A673 (cell line): ENCODE data around the gene VWA2. TPM values are rescaled to one million over a fixed set of nuclear protein-coding genes. Genes with fewer than 3 reads are reported as not detected.

Source experiments
- BruUV-seq: library from RNA; stranded (reverse); fragments of 400-500 nt; replicated peaks from 2 replicates; lab custom pipeline; 2021; lab: Mats Ljungman, UMichigan
- CTCF ChIA-PET: fragments of 300-600 bp; sonication (Branson Sonifier 250); formaldehyde crosslinking; loops from one replicate; lab custom pipeline; 2022; ENCODE audit warnings: antibody characterized with exemption; lab: Charles Lee
- POLR2A ChIA-PET: fragments of 300-600 bp; sonication (Branson Sonifier 250); formaldehyde crosslinking; loops from one replicate; lab custom pipeline; 2022; ENCODE audit warnings: antibody characterized with exemption; ENCODE audit not compliant: low non-redundant PET; lab: Charles Lee
- DNase-seq: peaks from one replicate; pipeline ENCODE4 v3.0.0-alpha.2; 2015; ENCODE audit warnings: low spot score
- H3K27ac ChIP-seq: fragments of 200-600 bp; sonication (generic); 2 replicates; pipeline ENCODE4 v1.5.1; 2016; ENCODE audit warnings: mixed run types, low read depth, mild to moderate bottlenecking, mixed read lengths, antibody characterized with exemption, low read length; ENCODE audit not compliant: poor library complexity, severe bottlenecking
- H3K27me3 ChIP-seq: fragments of 200-600 bp; sonication (generic); replicated peaks from 2 replicates; pipeline ENCODE4 v1.6.1; 2017; ENCODE audit warnings: mixed run types, low read depth, mild to moderate bottlenecking, mixed read lengths, antibody characterized with exemption, low read length; ENCODE audit not compliant: insufficient read depth, poor library complexity
- H3K36me3 ChIP-seq: fragments of 200-600 bp; sonication (generic); 2 replicates; pipeline ENCODE4 v1.6.1; 2016; ENCODE audit warnings: mixed run types, mild to moderate bottlenecking, mixed read lengths, antibody characterized with exemption, low read length; ENCODE audit not compliant: insufficient read depth, poor library complexity, severe bottlenecking
- H3K4me1 ChIP-seq: fragments of 200-600 bp; sonication (generic); 2 replicates; pipeline ENCODE4 v1.6.1; 2017; ENCODE audit warnings: mixed run types, mild to moderate bottlenecking, mixed read lengths, antibody characterized with exemption, low read length; ENCODE audit not compliant: insufficient read depth, poor library complexity, severe bottlenecking
- H3K4me3 ChIP-seq: fragments of 200-600 bp; sonication (generic); 2 replicates; pipeline ENCODE4 v1.5.1; 2016; ENCODE audit warnings: low read depth, mixed run types, mild to moderate bottlenecking, mixed read lengths, low read length; ENCODE audit not compliant: poor library complexity, severe bottlenecking
- H3K9me3 ChIP-seq: fragments of 200-600 bp; sonication (generic); 2 replicates; pipeline ENCODE4 v1.6.1; 2016; ENCODE audit warnings: mixed run types, low read depth, mild to moderate bottlenecking, mixed read lengths, antibody characterized with exemption, low read length; ENCODE audit not compliant: poor library complexity, severe bottlenecking
- CTCF ChIP-seq: fragments of 300-800, 200-600 bp; sonication (generic); conservative IDR thresholded peaks from 2 replicates; pipeline ENCODE4 v1.5.1; 2017; ENCODE audit warnings: low read depth, mild to moderate bottlenecking, antibody characterized with exemption, low read length, moderate library complexity, mixed read lengths
- EZH2 ChIP-seq: fragments of 200-600 bp; sonication (generic); IDR thresholded peaks from 2 replicates; pipeline ENCODE4 v1.6.1; 2017; ENCODE audit warnings: borderline replicate concordance, low read depth, mild to moderate bottlenecking, mixed read lengths, antibody characterized with exemption, low read length; ENCODE audit not compliant: poor library complexity, severe bottlenecking
- intact Hi-C: fragments of 100-400 bp; cut with micrococcal nuclease; formaldehyde crosslinking; loops from one replicate; pipeline ENCODE4 v1.10.0; 2022; ENCODE audit not compliant: unreplicated experiment
- total RNA-seq: library from RNA; stranded (reverse); gene quantifications from 2 replicates; pipeline ENCODE4 v1.2.3, GENCODE V29; 2021

Gene VWA2
- total RNA-seq, 1 experiment from 2014 or later: not detected

- TF ChIP-seq CTCF (no peak), EZH2 (no peak)
- H3K27me3 ChIP-seq: peaks cover 2% of the 10 kb centered on the region
- no peak for DNase-seq
- CTCF ChIA-PET: no interaction called here
- H3K36me3 ChIP-seq: no peaks in the 10 kb centered on the region
- H3K27ac ChIP-seq: no peak overlapping the region
- no peaks in the 10 kb centered on the region for H3K9me3 ChIP-seq
- BruUV-seq: no TSS peak
- intact Hi-C loops: no loop called here
- no peaks in the 10 kb centered on the region for H3K4me1 ChIP-seq
- POLR2A ChIA-PET: no interaction called here
- H3K4me3 ChIP-seq: no peak overlapping the region
Observed at GRCh38 chr10:114250716-114251115, 11.7 kb downstream of the VWA2 start.

- no peaks in the 10 kb centered on the region for H3K9me3 ChIP-seq
- ChIA-PET CTCF (no interaction called here), POLR2A (no interaction called here)
- intact Hi-C loops: no loop called here
- TF ChIP-seq EZH2: no peak
- no peaks in the 10 kb centered on the region for H3K36me3 ChIP-seq
- no TSS peak for BruUV-seq
- H3K4me3 ChIP-seq: no peak overlapping the region
- no peak overlapping the region for H3K27ac ChIP-seq
- H3K4me1 ChIP-seq: no peaks in the 10 kb centered on the region
- DNase-seq: no peak
- no peaks in the 10 kb centered on the region for H3K27me3 ChIP-seq
Observed at GRCh38 chr10:114252092-114252491, 13.0 kb downstream of the VWA2 start.

GRCh38 chr10:114252883-114253282, 13.8 kb downstream of the VWA2 start:
- Histone ChIP-seq H3K27ac (no peak overlapping the region), H3K27me3 (no peaks in the 10 kb centered on the region), H3K36me3 (no peaks in the 10 kb centered on the region), H3K4me1 (no peaks in the 10 kb centered on the region), H3K4me3 (no peak overlapping the region), H3K9me3 (no peaks in the 10 kb centered on the region)
- TF ChIP-seq EZH2: no peak
- TF ChIP-seq CTCF: no peak
- no peak for DNase-seq
- BruUV-seq: no TSS peak
- intact Hi-C loops: no loop called here
- POLR2A ChIA-PET: no interaction called here
- CTCF ChIA-PET: no interaction called here

- Histone ChIP-seq H3K9me3 (no peaks in the 10 kb centered on the region), H3K27me3 (no peaks in the 10 kb centered on the region), H3K4me1 (no peaks in the 10 kb centered on the region), H3K36me3 (no peaks in the 10 kb centered on the region), H3K27ac (no peak overlapping the region), H3K4me3 (no peak overlapping the region)
- intact Hi-C loops: no loop called here
- DNase-seq: no peak
- POLR2A ChIA-PET: no interaction called here
- BruUV-seq: no TSS peak
- CTCF ChIA-PET: no interaction called here
- TF ChIP-seq CTCF: no peak
- TF ChIP-seq EZH2: no peak
Observed at GRCh38 chr10:114255227-114255626, 16.2 kb downstream of the VWA2 start.
